GM21515 (cell line): ENCODE data around the gene SNF8.
"Not testable (repeated sequence)": the region's sequence is repeated elsewhere in the genome, so short reads cannot be mapped to it uniquely, and the experiment has no call there.

ENCODE experiments used
- ATAC-seq: cut with Tn5 transposase; IDR thresholded peaks from one replicate; pipeline ENCODE4 v1.9.1; 2021; ENCODE audit not compliant: unreplicated experiment

The SNF8 gene, protein sequence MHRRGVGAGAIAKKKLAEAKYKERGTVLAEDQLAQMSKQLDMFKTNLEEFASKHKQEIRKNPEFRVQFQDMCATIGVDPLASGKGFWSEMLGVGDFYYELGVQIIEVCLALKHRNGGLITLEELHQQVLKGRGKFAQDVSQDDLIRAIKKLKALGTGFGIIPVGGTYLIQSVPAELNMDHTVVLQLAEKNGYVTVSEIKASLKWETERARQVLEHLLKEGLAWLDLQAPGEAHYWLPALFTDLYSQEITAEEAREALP

DNA sequence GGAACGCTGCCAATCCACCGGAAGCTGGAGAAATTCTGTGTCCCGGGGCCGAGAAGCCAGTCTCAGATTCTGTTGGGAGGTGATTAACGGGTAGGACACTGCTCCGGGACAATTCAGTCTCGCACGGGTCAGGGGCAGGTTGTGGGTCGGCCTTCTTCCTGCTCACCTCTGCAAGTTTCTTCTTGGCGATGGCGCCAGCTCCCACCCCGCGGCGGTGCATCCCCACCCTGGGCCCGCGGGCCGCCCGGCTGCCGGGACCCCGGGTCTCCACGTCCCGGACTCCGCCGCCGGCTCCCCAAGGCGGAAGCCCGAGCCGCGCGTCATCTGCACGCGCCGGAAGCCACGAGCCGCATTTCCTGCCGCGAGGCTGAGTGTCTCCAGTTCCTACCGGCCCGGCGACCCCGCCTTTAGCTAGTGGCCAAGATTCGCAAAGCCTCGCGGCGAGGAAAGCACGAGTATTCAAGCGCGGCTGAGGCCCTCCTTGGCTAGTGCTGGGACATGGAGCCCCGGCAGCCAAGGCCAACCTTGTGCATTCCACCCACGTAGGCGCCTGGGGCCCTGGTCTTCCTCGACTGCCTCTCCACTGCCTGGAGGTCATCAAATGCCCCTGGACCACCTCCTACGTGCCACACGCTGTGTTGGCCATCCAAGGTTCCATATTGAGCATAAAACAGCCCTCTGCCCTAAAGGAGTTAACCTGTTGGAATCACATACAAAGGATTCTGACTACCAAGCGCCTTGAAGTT is at the start of gene SNF8:
Gene SNF8, minus strand, starts transcription at position 328 of the 746 bp plus-strand sequence. Its CDS starts 108 bp downstream, at position 220.
- peak; percentile 84 for ATAC-seq

DNA sequence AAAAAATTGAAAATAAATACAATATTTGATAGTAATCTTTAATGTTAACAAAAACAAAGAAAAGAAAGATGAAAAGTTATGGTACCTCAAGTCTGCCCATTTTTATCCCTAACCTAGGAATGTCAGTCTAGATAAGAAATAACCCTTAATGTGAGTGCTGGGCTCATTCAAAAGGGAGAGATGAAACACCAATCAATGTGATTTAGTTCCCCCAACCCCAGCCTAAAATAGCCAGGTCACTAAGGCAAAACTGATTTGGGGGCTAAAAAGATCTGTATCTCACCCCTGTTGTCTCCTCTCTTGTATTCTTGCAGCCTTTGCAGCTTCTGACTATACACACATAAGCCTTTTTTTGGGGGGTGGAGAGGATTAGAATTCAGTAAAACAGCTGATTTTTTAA is 49.3 kb upstream of the SNF8 start:
- ATAC-seq, result no peak

DNA sequence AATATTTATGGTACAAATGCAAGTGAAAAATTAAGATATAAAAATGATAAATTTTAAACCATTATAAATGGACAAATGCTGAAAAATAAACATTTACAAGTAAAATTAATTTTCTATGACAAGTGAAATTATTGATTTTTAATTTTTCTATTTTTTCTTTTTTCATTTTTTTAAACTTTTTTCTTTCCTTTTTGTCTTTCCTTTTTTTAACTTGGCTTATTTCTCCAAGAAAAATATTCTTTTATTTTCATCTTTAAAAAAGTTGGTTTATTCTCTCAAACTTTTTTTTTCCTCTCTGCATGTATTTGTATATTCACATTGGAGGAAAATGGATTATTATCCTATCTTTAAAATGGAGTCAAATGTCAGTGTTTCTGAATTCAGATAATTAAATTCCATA is 48.7 kb upstream of the SNF8 start:
- no peak for ATAC-seq

GRCh38 chr17:48992444-48992843 is 47.8 kb upstream of the SNF8 start:
- no peak for ATAC-seq

DNA sequence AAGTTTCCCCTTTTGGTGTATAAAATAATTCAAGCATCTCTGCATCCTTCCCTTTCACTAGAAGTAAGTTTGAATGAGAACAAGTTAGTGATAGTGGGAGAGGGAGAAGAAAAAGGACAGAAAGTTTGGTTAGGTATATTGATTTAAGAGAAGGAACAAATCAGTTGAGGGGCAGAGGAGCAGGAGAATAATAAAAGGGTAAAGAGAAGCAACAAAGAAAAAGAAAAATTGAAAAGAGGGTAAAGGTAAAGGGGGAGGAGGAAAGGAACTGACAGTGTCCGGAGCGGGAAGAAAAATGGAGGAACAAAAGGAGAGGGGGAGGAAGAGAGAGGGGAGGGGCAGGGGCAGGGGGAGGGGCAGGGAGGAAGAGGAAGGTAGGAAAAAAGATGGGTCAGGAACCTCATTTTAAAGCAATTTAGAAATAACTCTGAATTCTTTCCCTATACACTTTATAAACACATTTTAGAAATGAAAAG is 46.3 kb upstream of the SNF8 start:
- no peak for ATAC-seq

DNA sequence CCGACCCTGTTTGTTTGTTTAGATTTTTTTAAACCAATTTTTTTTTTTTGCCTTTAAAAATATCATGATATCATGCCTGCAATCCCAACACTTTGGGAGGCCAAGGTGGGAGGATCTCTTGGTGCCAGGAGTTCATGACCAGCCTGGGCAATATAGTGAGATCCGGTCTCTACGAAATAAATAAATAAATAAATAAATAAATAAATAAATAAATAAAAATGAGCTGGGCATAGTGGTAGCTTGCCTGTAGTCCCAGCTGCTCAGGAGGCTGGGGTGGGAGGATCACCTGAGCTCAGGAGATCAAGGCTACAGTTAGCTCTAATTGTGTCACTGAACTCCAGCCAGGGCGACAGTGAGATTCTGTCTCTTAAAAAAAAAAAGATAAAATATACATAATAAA is 44.5 kb upstream of the SNF8 start:
- ATAC-seq, result no peak

- no peak for ATAC-seq
Observed at GRCh38 chr17:48985436-48986245, 41.0 kb upstream of the SNF8 start.

DNA sequence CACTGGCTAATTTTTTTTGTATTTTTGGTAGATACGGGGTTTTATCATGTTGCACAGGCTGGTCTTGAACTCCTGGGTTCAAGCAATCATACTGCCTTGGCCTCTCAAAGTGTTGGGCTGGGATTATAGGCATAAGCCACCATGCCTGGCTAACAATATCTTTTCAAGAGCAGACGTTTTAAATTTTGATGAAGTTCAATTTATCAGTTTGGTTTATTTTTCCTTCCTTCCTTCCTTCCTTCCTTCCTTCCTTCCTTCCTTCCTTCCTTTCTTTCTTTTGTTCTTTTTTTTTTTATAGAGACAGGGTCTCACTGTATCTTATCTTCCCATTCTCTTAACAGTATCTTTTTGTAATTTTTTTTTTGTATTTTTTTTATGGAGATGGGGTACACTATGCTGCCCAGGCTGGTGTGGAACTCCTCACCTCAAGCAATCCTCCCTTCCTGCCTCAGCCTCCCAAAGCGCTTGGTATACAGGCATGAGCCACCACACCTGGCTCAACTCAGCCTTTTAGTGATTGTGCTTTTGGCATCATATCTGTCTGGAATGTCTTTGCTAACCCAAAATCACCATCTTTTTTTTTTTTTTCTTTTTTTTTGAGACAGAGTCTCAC is 37.4 kb upstream of the SNF8 start:
- ATAC-seq, result no peak

DNA sequence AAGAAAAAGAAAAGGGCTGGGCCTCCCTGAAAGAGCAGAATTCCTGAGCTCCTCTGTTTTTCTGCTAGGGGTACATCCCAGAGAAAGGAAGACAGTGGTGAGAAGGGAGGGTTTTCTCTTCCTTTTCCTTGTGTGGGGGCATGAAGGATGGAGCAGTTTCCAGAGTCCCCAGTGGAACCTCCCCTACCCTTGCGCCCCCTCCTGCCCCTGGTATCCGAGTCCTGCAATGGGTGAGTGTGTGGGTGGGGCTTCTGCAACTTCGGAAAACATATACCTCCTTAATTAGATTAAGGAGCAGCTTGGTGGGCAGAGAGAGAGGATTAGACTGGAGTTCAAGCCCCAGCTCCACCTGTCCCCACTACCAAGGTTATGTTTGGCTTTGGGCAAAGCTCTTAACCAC is 29.2 kb upstream of the SNF8 start:
- ATAC-seq, result no peak

DNA sequence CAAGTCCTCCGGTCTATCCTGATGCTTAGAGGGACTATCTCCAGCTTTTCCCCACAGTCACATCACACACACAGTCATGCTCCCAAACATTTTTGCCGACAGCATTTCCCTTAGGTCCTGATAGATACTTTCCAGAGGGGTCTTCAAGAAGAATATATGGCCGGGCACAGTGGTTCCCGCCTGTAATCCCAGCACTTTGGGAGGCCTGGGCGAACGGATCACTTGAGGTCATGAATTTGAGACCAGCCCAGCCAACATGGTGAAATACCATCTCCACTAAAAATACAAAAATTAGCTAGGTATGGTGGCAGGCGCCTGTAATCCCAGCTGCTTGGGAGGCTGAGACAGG is 28.1 kb upstream of the SNF8 start:
- no peak for ATAC-seq

DNA sequence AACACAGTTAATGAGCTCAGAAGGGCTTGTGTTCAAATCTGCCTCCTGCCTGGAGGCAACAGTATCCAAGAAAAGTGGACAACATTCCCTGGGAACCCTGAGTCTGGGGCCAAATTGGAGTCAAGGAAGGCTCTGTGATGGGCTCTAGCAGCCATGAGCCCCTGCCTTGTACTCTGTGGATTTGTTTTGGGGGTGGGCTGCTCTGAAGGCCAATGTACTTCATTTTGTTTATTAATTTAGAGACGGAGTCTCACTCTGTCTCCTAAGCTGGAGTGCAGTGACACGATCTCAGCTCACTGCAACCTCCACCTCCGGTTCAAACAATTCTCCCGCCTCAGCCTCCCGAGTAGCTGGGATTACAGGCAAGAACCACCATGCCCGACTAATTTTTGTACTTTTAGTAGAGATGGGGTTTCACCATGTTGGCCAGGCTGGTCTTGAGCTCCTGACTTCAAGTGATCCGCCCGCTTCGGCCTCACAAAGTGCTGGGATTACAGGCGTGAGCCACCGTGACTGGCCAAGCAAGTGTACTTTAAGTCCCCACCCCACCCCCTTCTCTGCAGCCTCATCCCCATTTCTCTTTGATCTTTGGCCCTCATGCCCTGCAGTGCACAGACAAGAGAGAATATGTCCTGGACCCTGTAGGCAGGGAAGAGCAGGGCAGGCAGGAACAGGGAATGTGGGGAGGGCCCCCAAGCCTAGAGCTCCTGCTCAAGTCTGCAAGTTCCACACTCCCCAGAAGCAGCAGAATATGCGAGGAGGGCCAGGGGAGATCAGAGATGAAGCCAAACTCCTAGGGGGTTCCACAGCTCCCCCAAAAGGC is 26.4 kb upstream of the SNF8 start:
- ATAC-seq, result no peak

- no peak for ATAC-seq
Observed at GRCh38 chr17:48970224-48970623, 25.6 kb upstream of the SNF8 start.

GRCh38 chr17:48961516-48962233 is 17.0 kb upstream of the SNF8 start:
- no peak for ATAC-seq

- no peak for ATAC-seq
Observed at GRCh38 chr17:48960834-48961515, 16.3 kb upstream of the SNF8 start.

DNA sequence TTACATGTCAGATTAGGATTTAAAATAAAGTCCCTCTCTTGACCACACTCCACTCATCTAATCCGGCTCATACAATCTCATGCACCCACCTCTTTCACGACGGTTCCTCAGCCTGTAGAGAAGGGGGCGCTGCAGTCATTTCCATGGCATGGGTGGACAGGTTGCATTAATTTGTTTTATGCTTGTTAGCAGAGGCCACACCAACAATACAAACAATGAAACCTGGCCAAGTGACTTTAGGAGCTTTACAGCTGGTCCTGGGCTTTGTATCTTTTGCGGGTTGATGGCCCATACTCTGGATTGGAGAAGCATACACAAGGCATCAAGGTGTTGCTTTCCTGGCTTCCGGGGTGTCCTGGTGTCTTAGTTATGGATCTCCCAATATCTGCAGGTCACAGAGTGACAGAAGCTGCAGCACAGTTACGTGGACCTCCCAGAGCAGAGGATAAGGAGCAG is 9.7 kb upstream of the SNF8 start:
- no peak for ATAC-seq

- ATAC-seq, result no peak
Observed at GRCh38 chr17:48952904-48953303, 8.3 kb upstream of the SNF8 start.

DNA sequence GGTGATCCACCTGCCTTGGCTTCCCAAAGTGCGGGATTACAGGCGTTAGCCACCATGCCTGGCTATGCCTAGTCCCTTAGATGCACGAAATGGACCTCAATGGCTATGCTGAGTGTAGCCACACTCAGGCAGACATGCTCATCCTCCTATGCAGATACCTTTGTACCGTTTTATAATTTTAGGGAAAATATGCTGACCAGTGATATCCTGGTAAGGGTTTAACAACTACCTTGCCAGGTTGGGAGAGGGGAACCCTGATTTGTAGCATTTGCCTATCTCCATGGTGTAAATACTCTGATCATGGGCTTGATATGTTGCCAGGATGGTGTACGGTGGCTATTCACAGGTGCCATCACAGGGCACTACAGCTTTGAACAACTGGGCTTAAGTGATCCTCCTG is 6.9 kb upstream of the SNF8 start:
- ATAC-seq, result no peak

GRCh38 chr17:48945261-48945651 is 614 bp upstream of the SNF8 start:
- not testable (repeated sequence) for ATAC-seq

DNA sequence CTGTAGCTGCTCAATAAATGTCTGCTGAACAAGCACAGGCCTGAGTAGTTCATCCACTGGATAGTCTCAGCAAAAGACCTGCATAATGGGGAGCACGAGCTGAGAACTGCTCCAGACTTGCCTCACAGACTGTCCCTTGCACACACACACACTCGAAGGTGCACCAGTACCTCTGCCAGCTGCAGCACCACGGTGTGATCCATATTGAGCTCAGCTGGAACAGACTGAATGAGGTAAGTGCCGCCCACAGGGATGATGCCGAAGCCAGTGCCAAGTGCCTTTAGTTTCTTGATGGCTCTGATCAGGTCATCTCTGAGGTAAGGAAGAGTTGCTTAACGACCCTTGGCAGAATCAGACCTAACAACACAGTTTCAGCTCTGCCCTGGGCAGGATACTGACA is 11.6 kb downstream of the SNF8 start:
- no peak for ATAC-seq
